Activated CD4-positive, alpha-beta T cell treated with anti-CD3 and anti-CD28 coated beads, Interleukin-2, Interleukin-6, amounts not matched to agents 100 ng/mL and 50 ng/mL, durations not matched to agents 16 hours and 8 hours (primary cell): ENCODE results near the gene ANGPTL5.
"Not testable (repeated sequence)": the region's sequence is repeated elsewhere in the genome, so short reads cannot be mapped to it uniquely, and the experiment has no call there.

Experiments
- DNase-seq: peaks from one replicate; pipeline ENCODE4 v3.0.0-alpha.2; 2020

Gene ANGPTL5

GRCh38 chr11:101916422-101916821 is at the start of gene ANGPTL5:
Gene ANGPTL5 (minus strand): TSS chr11:101916522. CDS start chr11:101907909, 8,613 bp downstream.
- DNase-seq: no peak

GRCh38 chr11:101964200-101964599 is 47.9 kb upstream of the ANGPTL5 start:
- not testable (repeated sequence) for DNase-seq

GRCh38 chr11:101960231-101960630 is 43.9 kb upstream of the ANGPTL5 start:
- DNase-seq: no peak

GRCh38 chr11:101955701-101956100 is 39.4 kb upstream of the ANGPTL5 start:
- no peak for DNase-seq

GRCh38 chr11:101955278-101955677 is 39.0 kb upstream of the ANGPTL5 start:
- no peak for DNase-seq

- no peak for DNase-seq
Observed at GRCh38 chr11:101949680-101950220, 33.4 kb upstream of the ANGPTL5 start.

- DNase-seq: no peak
Observed at GRCh38 chr11:101945448-101945847, 29.1 kb upstream of the ANGPTL5 start.

GRCh38 chr11:101944923-101945322 is 28.6 kb upstream of the ANGPTL5 start:
- DNase-seq: no peak

- DNase-seq: no peak
Observed at GRCh38 chr11:101940901-101941520, 24.7 kb upstream of the ANGPTL5 start.

- DNase-seq: no peak
Observed at GRCh38 chr11:101931692-101932091, 15.4 kb upstream of the ANGPTL5 start.

GRCh38 chr11:101929294-101929915 is 13.1 kb upstream of the ANGPTL5 start:
- DNase-seq: no peak

GRCh38 chr11:101923554-101923953 is 7.2 kb upstream of the ANGPTL5 start:
- no peak for DNase-seq

- DNase-seq: no peak
Observed at GRCh38 chr11:101920992-101921391, 4.7 kb upstream of the ANGPTL5 start.

GRCh38 chr11:101917226-101917625 is 904 bp upstream of the ANGPTL5 start:
- DNase-seq: no peak

GRCh38 chr11:101915791-101916291 is 481 bp downstream of the ANGPTL5 start:
- DNase-seq: no peak

- peak; percentile 95 for DNase-seq
Observed at GRCh38 chr11:101914738-101915426, 1.4 kb downstream of the ANGPTL5 start, which contains the start of gene CEP126. Gene CEP126 (plus strand): TSS chr11:101915010. CDS start chr11:101915285, 275 bp downstream.

- DNase-seq: no peak
Observed at GRCh38 chr11:101914341-101914737, 2.0 kb downstream of the ANGPTL5 start.

- no peak for DNase-seq
Observed at GRCh38 chr11:101913656-101914055, 2.7 kb downstream of the ANGPTL5 start.

- DNase-seq: no peak
Observed at GRCh38 chr11:101912823-101913284, 3.5 kb downstream of the ANGPTL5 start.

- no peak for DNase-seq
Observed at GRCh38 chr11:101909087-101909486, 7.2 kb downstream of the ANGPTL5 start.

- no peak for DNase-seq
Observed at GRCh38 chr11:101907815-101908214, 8.5 kb downstream of the ANGPTL5 start.

GRCh38 chr11:101894505-101894904 is 21.8 kb downstream of the ANGPTL5 start:
- DNase-seq: no peak

GRCh38 chr11:101889767-101890166 is 26.6 kb downstream of the ANGPTL5 start:
- no peak for DNase-seq
